ENCODE data around the gene SDC3. TPM values are rescaled to one million over a fixed set of nuclear protein-coding genes. Genes with fewer than 3 reads are reported as not detected.
"Not testable (repeated sequence)": the region's sequence is repeated elsewhere in the genome, so short reads cannot be mapped to it uniquely, and the experiment has no call there.

Gene SDC3
- total RNA-seq, 1 donor from 2014 or later, result 0.25 TPM

- intact Hi-C loops (cut with micrococcal nuclease), result no loop called here
These were observed 31.2 kb downstream of the SDC3 start for GRCh38 chr1:30877205-30877912.

- intact Hi-C loops (cut with micrococcal nuclease), result no loop called here
These were observed 31.9 kb downstream of the SDC3 start for GRCh38 chr1:30876451-30877204.

- intact Hi-C loops (cut with micrococcal nuclease), result no loop called here
These were observed 32.6 kb downstream of the SDC3 start for GRCh38 chr1:30875916-30876315.

- intact Hi-C loops (cut with micrococcal nuclease), result no loop called here
These were observed 33.4 kb downstream of the SDC3 start for GRCh38 chr1:30875197-30875596.

GRCh38 chr1:30874176-30874575 is 34.4 kb downstream of the SDC3 start:
- intact Hi-C loops (cut with micrococcal nuclease), result no loop called here

GRCh38 chr1:30872948-30873263 is 35.7 kb downstream of the SDC3 start:
- intact Hi-C loops (cut with micrococcal nuclease), result no loop called here

GRCh38 chr1:30872033-30872947 is 36.3 kb downstream of the SDC3 start:
- intact Hi-C loops (cut with micrococcal nuclease), result no loop called here

- intact Hi-C loops (cut with micrococcal nuclease), result no loop called here
These were observed 37.2 kb downstream of the SDC3 start for GRCh38 chr1:30871276-30871871.

- intact Hi-C loops (cut with micrococcal nuclease), result no loop called here
These were observed 37.9 kb downstream of the SDC3 start for GRCh38 chr1:30870656-30871055.

GRCh38 chr1:30870035-30870434 is 38.5 kb downstream of the SDC3 start:
- intact Hi-C loops (cut with micrococcal nuclease), result no loop called here

GRCh38 chr1:30868833-30869435 is 39.6 kb downstream of the SDC3 start:
- intact Hi-C loops (cut with micrococcal nuclease), result no loop called here

GRCh38 chr1:30868057-30868456 is 40.5 kb downstream of the SDC3 start:
- intact Hi-C loops (cut with micrococcal nuclease), result not testable (repeated sequence)

- intact Hi-C loops (cut with micrococcal nuclease), result no loop called here
These were observed 41.0 kb downstream of the SDC3 start for GRCh38 chr1:30867537-30867936.

GRCh38 chr1:30866594-30866993 is 42.0 kb downstream of the SDC3 start:
- intact Hi-C loops (cut with micrococcal nuclease), result no loop called here

GRCh38 chr1:30864681-30865080 is 43.9 kb downstream of the SDC3 start:
- intact Hi-C loops (cut with micrococcal nuclease), result no loop called here

- intact Hi-C loops (cut with micrococcal nuclease), result loop anchor here (2.0 kb wide), 1 partner anchor 21 kb away; no protein-coding TSS in a partner anchor
These were observed 44.5 kb downstream of the SDC3 start for GRCh38 chr1:30863858-30864604.

- intact Hi-C loops (cut with micrococcal nuclease), result no loop called here
These were observed 48.3 kb downstream of the SDC3 start for GRCh38 chr1:30860320-30860652.

- intact Hi-C loops (cut with micrococcal nuclease), result no loop called here
These were observed 50.6 kb downstream of the SDC3 start for GRCh38 chr1:30857964-30858363.

- intact Hi-C loops (cut with micrococcal nuclease), result no loop called here
These were observed 51.5 kb downstream of the SDC3 start for GRCh38 chr1:30857062-30857461.

GRCh38 chr1:30856260-30856790 is 52.2 kb downstream of the SDC3 start:
- intact Hi-C loops (cut with micrococcal nuclease), result no loop called here
